Measurements from ENCODE around the gene MAK. TPM values are rescaled to one million over a fixed set of nuclear protein-coding genes. Genes with fewer than 3 reads are reported as not detected.

Gene MAK
- total RNA-seq, 1 experiment from 2014 or later, result 0.20 TPM

DNA sequence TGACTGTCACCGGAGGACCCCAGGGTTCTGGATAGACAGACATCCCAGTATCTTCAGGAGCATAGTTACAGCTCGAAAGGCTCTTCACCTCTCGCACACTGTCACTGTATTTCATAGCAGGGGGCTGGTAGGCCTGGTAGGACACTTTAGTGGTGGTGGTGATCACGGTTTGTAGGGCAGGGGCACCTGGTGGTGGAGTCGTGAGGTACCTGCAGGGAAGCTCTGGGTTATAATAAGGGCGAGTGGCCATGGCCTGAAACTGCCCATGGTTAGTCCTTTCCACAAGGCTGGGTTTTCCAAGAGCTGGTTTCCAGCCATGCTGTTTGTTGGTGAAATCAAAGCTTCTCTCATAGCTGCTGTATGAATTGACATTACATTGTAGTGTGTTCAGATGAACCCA, 35.9 kb upstream of the MAK start:
- Histone ChIP-seq H2BK20ac (ENCODE audit: low read depth, low read length, poor library complexity, severe bottlenecking) (no peak overlapping the region), H2BK12ac (ENCODE audit: insufficient read length, low read depth, low read length) (no peak overlapping the region), H3K14ac (ENCODE audit: insufficient read depth, low read length) (no peak overlapping the region; the same call in 1 of the 2 replicates), H3K79me2 (ENCODE audit: insufficient read depth, low read length) (no peaks in the 10 kb centered on the region), H2BK5ac (ENCODE audit: insufficient read length, low read length) (no peak overlapping the region), H3K4me1 (ENCODE audit: insufficient read depth, low read length) (no peaks in the 10 kb centered on the region), H4K5ac (ENCODE audit: insufficient read length, low read depth, low read length) (no peak overlapping the region), H3T11ph (ENCODE audit: low read length) (no peak overlapping the region), H4K91ac (ENCODE audit: insufficient read length, low read depth, low read length) (no peak overlapping the region), H3K23ac (ENCODE audit: insufficient read length, low read depth, low read length) (no peak overlapping the region), H3K56ac (ENCODE audit: insufficient read length, low read depth, low read length) (no peak overlapping the region), H3K9ac (ENCODE audit: extremely low read depth, insufficient read length, low read length) (no peak overlapping the region), H3K9me3 (ENCODE audit: control insufficient read depth, low read depth, low read length) (no peaks in the 10 kb centered on the region), H4K20me1 (ENCODE audit: control insufficient read depth, insufficient read depth, insufficient read length) (no peaks in the 10 kb centered on the region), H3K4me2 (ENCODE audit: insufficient read depth, insufficient read length, low read length) (no peak overlapping the region), H3K4ac (ENCODE audit: low read depth, low read length) (no peak overlapping the region), H3K27me3 (ENCODE audit: insufficient read depth, low read length) (no peaks in the 10 kb centered on the region), H2AFZ (ENCODE audit: low read length) (no peak overlapping the region), H2BK15ac (ENCODE audit: low read depth, low read length) (no peak overlapping the region), H3K27ac (ENCODE audit: insufficient read length, low read depth, low read length) (no peak overlapping the region), H3K23me2 (ENCODE audit: insufficient read length, low read depth, low read length, poor library complexity, severe bottlenecking) (no peaks in the 10 kb centered on the region), H2AK5ac (ENCODE audit: insufficient read length, low read length) (no peak overlapping the region), H4K8ac (replicated peaks; ENCODE audit: insufficient read length, low read depth, low read length) (no peak overlapping the region), H2BK120ac (ENCODE audit: low read depth, low read length, poor library complexity, severe bottlenecking) (no peak overlapping the region), H3K79me1 (ENCODE audit: insufficient read depth, low read depth, low read length, poor library complexity, severe bottlenecking) (no peaks in the 10 kb centered on the region), H3K18ac (ENCODE audit: insufficient read length, low read depth, low read length) (no peak overlapping the region)
- peak; percentile 29; the same call in 1 of the 3 replicates for TF ChIP-seq CTCF (conservative IDR thresholded peaks at IDR 0.05)
- H3K27ac Mint-ChIP-seq, result no peak overlapping the region
- H3K27me3 Mint-ChIP-seq (ENCODE audit: low read depth), result peaks cover 17% of the 10 kb centered on the region
- no CpG with 5 or more reads among the region's 6 CpGs for WGBS (ENCODE audit: extremely low coverage, insufficient read length, low lambda C conversion rate)
- H3K4me1 Mint-ChIP-seq, result peaks cover 7 to 8% of the 10 kb centered on the region in 2 experiments
- H3K4me3 Mint-ChIP-seq, result no peak overlapping the region
- no peaks in the 10 kb centered on the region for H3K9me3 Mint-ChIP-seq
- DNase-seq, result no peak
- H3K36me3 Mint-ChIP-seq (ENCODE audit: insufficient read depth in 1 of 3, low read depth in 3 of 3), result no peaks in the 10 kb centered on the region
